Activated B cell treated with CpG ODN at 0.5 μM for 24 hours (primary cell): ENCODE results near the gene SLC16A4. TPM values are rescaled to one million over a fixed set of nuclear protein-coding genes. Genes with fewer than 3 reads are reported as not detected.

Experiments used
- ATAC-seq: fragments of 200-7000 bp; cut with Tn5 transposase; one replicate; pipeline ENCODE4 v1.10.0; 2021; ENCODE audit warnings: low read depth, mild to moderate bottlenecking, moderate library complexity
- CTCF ChIA-PET: fragments of 350-600 bp; sonication (Branson Sonifier 250); formaldehyde crosslinking; loops from one replicate; lab custom pipeline; 2021; ENCODE audit warnings: antibody characterized with exemption; lab: Charles Lee
- POLR2A ChIA-PET: fragments of 350-600 bp; sonication (Branson Sonifier 250); formaldehyde crosslinking; loops from one replicate; lab custom pipeline; 2021; ENCODE audit warnings: antibody characterized with exemption; lab: Charles Lee
- DNase-seq: peaks from one replicate; pipeline ENCODE4 v3.0.0; 2022
- H3K27ac Mint-ChIP-seq: one replicate; pipeline ENCODE4 v1.8.0; 2020; ENCODE audit warnings: mixed read lengths
- H3K27me3 Mint-ChIP-seq: one replicate; pipeline ENCODE4 v1.8.0; 2021; ENCODE audit warnings: mixed read lengths
- H3K36me3 Mint-ChIP-seq: one replicate; pipeline ENCODE4 v1.8.0; 2021; ENCODE audit warnings: low read depth, mixed read lengths
- H3K4me1 Mint-ChIP-seq: one replicate; pipeline ENCODE4 v1.8.0; 2021; ENCODE audit warnings: mixed read lengths
- H3K4me3 Mint-ChIP-seq: one replicate; pipeline ENCODE4 v1.8.0; 2020; ENCODE audit warnings: mild to moderate bottlenecking, mixed read lengths
- H3K9me3 Mint-ChIP-seq: one replicate; pipeline ENCODE4 v1.8.0; 2020; ENCODE audit warnings: mixed read lengths
- intact Hi-C: fragments of 100-400 bp; cut with micrococcal nuclease; formaldehyde crosslinking; loops from one replicate; pipeline ENCODE4 v1.15.1; 2024
- total RNA-seq: library from RNA; stranded (reverse); gene quantifications from 2 replicates; pipeline ENCODE4 v1.2.3, GENCODE V29; 2022
- TF ChIP-seq, protein P1 (sequence below): fragments of 200-600 bp; IDR thresholded peaks from one replicate; pipeline ENCODE4 v1.8.0; 2022; ENCODE audit warnings: antibody characterized with exemption, mild to moderate bottlenecking

Gene SLC16A4
- total RNA-seq, 1 donor from 2014 or later, result 0.89 TPM

DNA sequence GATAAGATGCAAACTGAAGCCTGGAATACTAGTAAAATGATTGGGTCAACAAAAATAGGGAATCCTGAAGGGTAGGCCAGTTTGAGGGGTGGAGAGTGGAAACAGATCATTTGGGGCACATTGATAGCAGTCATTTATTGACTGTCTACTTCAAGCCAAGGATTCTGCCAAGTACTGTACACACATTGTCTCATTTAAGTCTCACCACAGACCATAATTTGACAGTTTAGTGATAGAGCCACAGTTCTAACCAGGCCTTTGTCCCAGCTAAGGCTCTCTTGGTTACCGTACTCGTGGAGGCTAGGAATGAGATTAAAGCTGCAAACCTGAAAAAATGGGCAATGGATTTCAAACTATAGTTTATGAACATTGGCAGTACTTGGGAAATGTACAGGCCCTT, 40.5 kb downstream of the SLC16A4 start:
- CTCF ChIA-PET, result interaction anchor here (0.6 kb wide), 1 partner anchor 53 kb away, joined by 3 read pairs; no protein-coding TSS in a partner anchor
- no peak for DNase-seq
- TF ChIP-seq, protein P1, sequence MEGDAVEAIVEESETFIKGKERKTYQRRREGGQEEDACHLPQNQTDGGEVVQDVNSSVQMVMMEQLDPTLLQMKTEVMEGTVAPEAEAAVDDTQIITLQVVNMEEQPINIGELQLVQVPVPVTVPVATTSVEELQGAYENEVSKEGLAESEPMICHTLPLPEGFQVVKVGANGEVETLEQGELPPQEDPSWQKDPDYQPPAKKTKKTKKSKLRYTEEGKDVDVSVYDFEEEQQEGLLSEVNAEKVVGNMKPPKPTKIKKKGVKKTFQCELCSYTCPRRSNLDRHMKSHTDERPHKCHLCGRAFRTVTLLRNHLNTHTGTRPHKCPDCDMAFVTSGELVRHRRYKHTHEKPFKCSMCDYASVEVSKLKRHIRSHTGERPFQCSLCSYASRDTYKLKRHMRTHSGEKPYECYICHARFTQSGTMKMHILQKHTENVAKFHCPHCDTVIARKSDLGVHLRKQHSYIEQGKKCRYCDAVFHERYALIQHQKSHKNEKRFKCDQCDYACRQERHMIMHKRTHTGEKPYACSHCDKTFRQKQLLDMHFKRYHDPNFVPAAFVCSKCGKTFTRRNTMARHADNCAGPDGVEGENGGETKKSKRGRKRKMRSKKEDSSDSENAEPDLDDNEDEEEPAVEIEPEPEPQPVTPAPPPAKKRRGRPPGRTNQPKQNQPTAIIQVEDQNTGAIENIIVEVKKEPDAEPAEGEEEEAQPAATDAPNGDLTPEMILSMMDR, result no peak
- intact Hi-C loops, result no loop called here
- Mint-ChIP-seq H3K9me3 (no peaks in the 10 kb centered on the region), H3K36me3 (peaks cover 52% of the 10 kb centered on the region), H3K27me3 (no peaks in the 10 kb centered on the region), H3K4me3 (no peak overlapping the region), H3K27ac (no peak overlapping the region), H3K4me1 (peaks cover 67% of the 10 kb centered on the region)
- POLR2A ChIA-PET, result interaction anchor here (5.0 kb wide), 1 partner anchor 12 kb away, joined by 31 read pairs; the partner anchor contains the start of gene RBM15
- no peak for ATAC-seq

DNA sequence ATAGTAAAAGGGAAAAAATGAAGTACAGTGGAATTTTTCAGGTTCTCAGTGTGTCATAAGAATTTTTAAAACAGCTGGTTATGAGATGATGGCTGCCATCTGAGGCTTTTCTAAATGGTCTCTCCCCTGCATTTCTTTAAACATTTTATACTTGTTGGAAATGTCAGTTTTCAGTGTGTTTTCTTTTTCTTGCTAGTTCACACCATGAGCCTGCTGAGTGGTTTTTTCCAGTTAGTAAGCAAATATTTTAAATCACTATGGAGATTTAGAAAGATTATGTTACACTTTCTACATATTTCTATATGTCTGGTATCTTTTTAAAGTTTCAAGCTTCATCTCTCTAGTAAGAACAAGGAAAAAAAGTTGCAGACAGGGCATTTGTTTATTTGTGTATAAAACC, 42.1 kb downstream of the SLC16A4 start:
- no peak for DNase-seq
- intact Hi-C loops, result loop anchor here (1.0 to 10.0 kb wide), 2 partner anchors 9 to 526 kb away; partner anchors contain the start of genes CD53 and RBM15
- POLR2A ChIA-PET, result interaction anchor here (0.7 to 5.0 kb wide), 4 partner anchors 10 to 137 kb away, joined by 3 to 31 read pairs (median 6); partner anchors contain the start of gene RBM15
- no peak for ATAC-seq
- Mint-ChIP-seq H3K27me3 (no peaks in the 10 kb centered on the region), H3K4me3 (peak overlapping the region; percentile 28), H3K36me3 (peaks cover 60% of the 10 kb centered on the region), H3K4me1 (peaks cover 74% of the 10 kb centered on the region), H3K27ac (no peak overlapping the region), H3K9me3 (no peaks in the 10 kb centered on the region)
- TF ChIP-seq, protein P1, result no peak
- CTCF ChIA-PET, result interaction anchor here (0.7 to 3.7 kb wide), 5 partner anchors 9 to 141 kb away, joined by 3 to 16 read pairs (median 3); partner anchors contain the start of gene RBM15

DNA sequence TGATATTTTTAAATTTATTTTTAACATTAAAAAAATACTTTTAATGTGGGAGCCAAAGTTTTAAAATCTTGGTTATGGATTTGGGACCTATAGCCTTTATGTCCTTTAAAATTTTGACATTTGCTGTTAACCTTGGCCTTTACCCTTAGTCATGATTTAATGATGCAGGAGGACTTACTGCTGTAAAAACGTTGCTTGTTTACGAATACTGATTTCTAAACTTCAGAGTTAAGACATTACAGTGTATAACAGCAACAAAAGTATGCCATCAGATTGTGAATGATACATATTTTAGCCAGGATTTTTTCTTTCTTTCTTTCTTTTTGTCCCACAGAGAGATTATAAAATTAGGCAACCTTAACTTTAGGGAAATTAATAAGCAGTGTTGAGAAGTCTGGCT, 42.8 kb downstream of the SLC16A4 start:
- Mint-ChIP-seq H3K4me1 (peaks cover 78% of the 10 kb centered on the region), H3K9me3 (no peaks in the 10 kb centered on the region), H3K27ac (no peak overlapping the region), H3K27me3 (no peaks in the 10 kb centered on the region), H3K36me3 (peaks cover 61% of the 10 kb centered on the region), H3K4me3 (no peak overlapping the region)
- ChIA-PET POLR2A (interaction anchor here (1.5 to 5.0 kb wide), 3 partner anchors 10 to 56 kb away, joined by 5 to 31 read pairs (median 6); partner anchors contain the start of gene RBM15), CTCF (interaction anchor here (1.1 to 3.7 kb wide), 2 partner anchors 33 to 65 kb away, joined by 3 to 16 read pairs; no protein-coding TSS in a partner anchor)
- DNase-seq (no peak), ATAC-seq (no peak)
- intact Hi-C loops, result loop anchor here (10.0 kb wide), 1 partner anchor 527 kb away; the partner anchor contains the start of gene CD53
- TF ChIP-seq, protein P1, result no peak

DNA sequence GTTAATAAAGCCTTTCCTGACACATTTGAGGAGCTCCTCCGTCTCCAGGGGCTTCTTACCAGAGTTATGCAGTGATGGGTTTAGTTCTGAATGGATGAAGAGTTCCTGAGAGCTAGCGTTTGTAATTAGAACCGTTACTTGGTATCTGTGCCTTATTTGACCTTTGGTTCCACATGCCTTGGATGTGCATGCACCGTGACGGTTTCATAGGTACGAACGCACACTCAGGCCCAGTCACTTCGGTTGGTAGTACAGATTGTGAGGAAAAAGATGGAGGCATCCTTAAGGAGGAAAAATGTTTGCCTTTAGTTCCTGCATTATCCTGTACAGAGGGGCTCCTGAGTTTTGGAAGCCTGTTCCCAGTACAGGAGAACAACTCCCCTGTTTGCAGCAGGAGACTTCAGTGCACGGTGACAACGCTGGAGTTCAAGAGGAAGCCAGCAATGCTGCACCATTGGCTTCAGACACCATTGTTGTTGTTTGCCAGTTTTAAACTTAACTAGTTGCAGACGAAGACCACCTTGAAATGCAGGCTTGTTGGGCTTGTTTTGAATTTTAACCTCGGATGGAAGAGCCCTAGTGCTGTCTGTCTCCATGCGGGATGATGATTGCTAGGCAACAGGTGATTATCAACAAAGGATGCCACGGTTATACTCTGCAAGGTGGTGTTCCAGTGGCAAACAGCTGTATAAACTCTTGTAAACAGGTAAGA, 43.5 kb downstream of the SLC16A4 start:
- Mint-ChIP-seq H3K27me3 (no peaks in the 10 kb centered on the region), H3K4me1 (peaks cover 85% of the 10 kb centered on the region), H3K36me3 (peaks cover 68% of the 10 kb centered on the region), H3K27ac (peak overlapping the region; percentile 6), H3K4me3 (peak overlapping the region; percentile 9), H3K9me3 (no peaks in the 10 kb centered on the region)
- no peak for DNase-seq
- no peak for ATAC-seq
- POLR2A ChIA-PET, result interaction anchor here (1.9 to 5.0 kb wide), 2 partner anchors 9 to 38 kb away, joined by 6 to 31 read pairs; partner anchors contain the start of gene RBM15
- TF ChIP-seq, protein P1, result no peak
- intact Hi-C loops, result loop anchor here (2.0 to 10.0 kb wide), 2 partner anchors 13 to 527 kb away; partner anchors contain the start of gene CD53
- CTCF ChIA-PET, result interaction anchor here (1.2 to 3.7 kb wide), 2 partner anchors 61 to 65 kb away, joined by 4 to 16 read pairs; no protein-coding TSS in a partner anchor
